Activated CD4-positive, alpha-beta T cell treated with anti-CD3 and anti-CD28 coated beads, Interleukin-2, Interleukin-4, amounts not matched to agents 100 ng/mL and 50 ng/mL, durations not matched to agents 16 hours and 8 hours (primary cell): ENCODE results near the gene FOXP2.
"Not testable (repeated sequence)": the region's sequence is repeated elsewhere in the genome, so short reads cannot be mapped to it uniquely, and the experiment has no call there.

Experiments
- DNase-seq: peaks from one replicate; pipeline ENCODE4 v3.0.0-alpha.2; 2020; ENCODE audit warnings: low spot score

The FOXP2 gene

DNA sequence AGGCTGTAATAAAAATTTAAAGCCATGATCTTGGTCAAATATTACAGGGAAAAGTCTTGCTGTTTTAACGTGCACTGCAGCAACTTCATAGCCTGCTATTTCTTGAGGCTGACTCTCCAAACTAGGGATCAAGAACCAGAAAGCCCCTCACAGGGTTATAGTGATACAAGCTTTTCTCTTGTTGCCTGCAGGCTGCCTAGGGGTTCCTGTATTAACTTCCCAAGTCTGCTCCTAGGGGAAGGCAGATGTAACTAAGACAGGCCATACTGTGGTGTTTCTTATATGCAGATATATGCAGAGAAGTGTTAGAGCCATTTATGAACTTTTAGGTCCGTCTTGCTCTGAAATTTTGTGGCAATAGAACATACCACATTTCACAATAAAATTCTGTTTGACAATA lies 175.7 kb downstream of the FOXP2 start:
- DNase-seq, result no peak

GRCh38 chr7:114598946-114599345 lies 184.3 kb downstream of the FOXP2 start:
- DNase-seq, result no peak

- no peak for DNase-seq
Observed at GRCh38 chr7:114606100-114606499, 191.5 kb downstream of the FOXP2 start.

GRCh38 chr7:114608822-114609221 lies 194.2 kb downstream of the FOXP2 start:
- DNase-seq, result not testable (repeated sequence)

DNA sequence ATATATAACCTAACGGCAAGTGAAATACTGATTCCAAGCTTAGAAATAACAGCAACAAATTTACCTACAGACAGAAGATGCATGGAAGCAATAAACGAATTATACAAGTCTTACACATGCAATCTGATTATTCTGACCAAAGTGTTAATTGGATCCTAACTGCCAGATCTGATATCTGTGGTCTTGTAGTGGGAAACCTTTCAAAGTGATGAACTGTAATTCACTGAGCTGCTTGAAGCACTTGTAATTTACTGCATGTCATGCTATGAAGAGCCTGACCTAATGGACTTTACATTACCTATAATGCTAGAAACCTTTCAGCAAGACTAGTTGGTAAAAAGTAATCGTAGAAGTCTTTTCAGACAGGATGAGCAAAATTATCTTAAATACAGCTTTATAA lies 205.6 kb downstream of the FOXP2 start:
- no peak for DNase-seq

- no peak for DNase-seq
Observed at GRCh38 chr7:114622221-114622620, 207.6 kb downstream of the FOXP2 start.

DNA sequence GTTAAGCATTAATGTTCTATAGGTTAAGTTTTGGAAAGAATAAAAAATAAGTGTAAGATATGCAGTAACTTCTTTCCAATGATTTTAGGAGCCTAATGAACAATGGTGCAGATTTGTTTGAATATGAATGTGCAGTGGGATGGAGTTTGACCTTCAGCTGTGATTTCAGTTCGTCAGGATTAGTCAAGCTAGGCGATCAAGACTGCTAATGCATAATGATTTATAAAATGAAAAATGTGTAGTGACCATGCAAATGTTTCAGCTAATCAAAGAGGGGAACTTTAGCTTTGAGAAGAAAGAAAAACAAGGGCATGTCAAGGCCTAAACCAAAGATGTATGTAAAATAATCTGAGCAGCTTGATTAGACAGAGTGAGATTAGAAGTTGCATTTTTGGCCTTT lies 208.5 kb downstream of the FOXP2 start:
- DNase-seq, result no peak

DNA sequence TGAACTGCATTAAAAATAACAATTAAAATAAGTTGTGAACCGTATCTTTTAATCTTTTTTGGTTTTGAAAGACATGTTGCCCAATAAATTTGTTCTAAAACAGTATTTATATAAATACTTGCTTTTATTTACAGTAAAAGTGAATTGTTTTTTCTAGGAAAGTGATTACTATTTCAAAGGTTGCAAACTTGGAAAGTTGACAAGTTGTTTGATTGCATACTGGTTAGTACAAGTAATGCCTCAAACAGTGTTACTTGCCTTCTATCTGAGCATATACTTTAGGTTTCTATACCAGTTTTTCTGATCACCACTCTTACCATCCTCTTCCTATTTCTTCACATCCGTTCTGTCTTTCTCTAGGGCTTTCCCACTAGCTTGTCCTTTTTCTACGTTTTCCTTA lies 212.6 kb downstream of the FOXP2 start:
- no peak for DNase-seq

- no peak for DNase-seq
Observed at GRCh38 chr7:114628362-114628761, 213.7 kb downstream of the FOXP2 start.

- no peak for DNase-seq
Observed at GRCh38 chr7:114629762-114630161, 215.1 kb downstream of the FOXP2 start.

DNA sequence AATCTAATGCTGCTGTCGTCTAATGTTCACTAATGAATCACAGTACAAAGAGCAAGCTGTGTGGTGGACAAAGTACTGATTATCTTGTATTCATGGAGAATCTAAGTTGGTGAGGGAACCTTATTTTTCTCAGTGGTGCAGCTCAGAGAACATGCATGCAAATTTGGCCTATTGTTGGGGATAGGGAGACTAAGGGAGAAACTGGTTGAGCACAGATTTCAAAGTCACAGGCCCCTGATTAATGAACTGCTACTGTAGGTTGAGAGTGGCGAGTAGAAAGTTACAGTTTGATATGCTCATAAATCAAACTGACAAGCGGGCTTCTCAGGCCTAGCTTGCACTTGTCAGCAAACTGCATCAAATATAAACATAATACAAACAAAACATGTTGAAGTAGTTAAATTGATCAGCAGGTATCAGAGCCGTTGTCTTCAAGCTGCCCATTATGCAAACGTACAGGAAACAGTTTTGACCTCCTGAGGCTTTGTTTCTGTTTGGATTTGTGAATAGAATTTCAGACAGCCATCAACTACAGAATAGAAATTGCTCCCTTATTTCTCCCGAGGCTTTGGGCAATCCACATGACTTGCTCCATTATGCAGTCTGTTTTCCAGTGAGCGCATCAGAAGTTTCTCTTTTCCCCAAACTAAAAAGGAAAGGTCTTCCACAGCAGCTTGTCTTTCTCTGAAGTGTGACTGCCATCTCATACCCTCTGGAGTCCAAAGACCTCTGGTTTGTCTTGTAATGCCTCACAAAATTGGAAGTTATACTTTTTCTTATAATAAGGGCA lies 215.8 kb downstream of the FOXP2 start:
- DNase-seq, result no peak

GRCh38 chr7:114631249-114631822 lies 216.7 kb downstream of the FOXP2 start:
- no peak for DNase-seq

DNA sequence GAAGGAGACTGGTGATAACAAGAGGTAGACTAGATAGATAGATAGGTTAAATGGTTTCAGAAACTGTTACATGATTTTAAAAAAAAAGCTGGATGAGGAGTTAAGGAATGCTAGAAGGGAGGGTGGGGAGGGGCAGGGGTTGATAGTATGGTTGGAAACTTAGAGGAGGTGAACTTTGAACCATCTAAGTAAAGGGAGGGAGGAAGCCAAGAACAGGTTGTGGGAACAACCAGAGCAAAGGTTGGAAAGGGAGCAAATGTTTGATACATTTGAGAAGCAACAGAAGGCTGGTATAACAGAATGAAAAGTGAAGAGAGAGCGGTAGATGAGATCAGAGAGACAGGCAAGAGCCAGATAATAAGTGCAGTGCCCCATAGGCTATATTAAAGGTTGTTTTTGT lies 224.8 kb downstream of the FOXP2 start:
- DNase-seq, result no peak

GRCh38 chr7:114644455-114644854 lies 229.8 kb downstream of the FOXP2 start:
- no peak for DNase-seq

DNA sequence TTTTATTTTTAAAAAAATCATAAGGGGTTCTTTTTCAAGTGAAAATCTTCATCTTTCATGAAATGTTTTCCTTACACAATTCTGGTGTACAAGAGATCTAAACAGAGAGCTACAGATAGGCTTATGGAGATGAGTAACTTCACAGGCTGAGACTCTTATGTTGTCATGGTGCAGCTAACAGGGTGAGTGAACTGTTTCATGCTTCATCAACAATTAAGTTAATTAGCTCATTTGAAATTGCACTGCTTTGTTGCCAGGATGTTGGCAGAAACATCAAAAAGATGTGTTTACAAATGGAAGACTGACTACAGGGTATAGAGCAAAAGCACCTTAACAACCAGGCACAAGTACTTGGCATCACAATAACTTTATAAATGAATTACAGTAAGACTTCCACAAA lies 230.8 kb downstream of the FOXP2 start:
- no peak for DNase-seq

DNA sequence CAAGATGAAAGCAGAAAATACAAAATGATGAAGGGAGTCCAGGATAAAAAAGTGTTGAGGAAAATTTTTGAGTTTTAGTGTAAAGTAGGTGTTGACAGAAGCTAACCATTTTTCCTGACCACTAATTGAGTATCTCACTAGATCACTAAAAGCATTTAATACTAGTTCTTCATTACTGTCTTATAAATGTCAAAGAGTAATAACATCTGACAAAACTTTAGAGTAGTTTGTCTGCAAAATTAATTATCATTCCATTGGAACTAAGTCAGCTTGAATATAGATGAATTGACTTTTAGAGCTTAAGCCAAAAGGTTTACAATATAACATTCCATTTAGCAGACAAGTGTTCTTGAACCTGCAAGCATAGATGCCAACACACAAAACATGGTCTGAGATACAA lies 232.9 kb downstream of the FOXP2 start:
- DNase-seq, result no peak

- DNase-seq, result no peak
Observed at GRCh38 chr7:114648117-114648516, 233.5 kb downstream of the FOXP2 start.

DNA sequence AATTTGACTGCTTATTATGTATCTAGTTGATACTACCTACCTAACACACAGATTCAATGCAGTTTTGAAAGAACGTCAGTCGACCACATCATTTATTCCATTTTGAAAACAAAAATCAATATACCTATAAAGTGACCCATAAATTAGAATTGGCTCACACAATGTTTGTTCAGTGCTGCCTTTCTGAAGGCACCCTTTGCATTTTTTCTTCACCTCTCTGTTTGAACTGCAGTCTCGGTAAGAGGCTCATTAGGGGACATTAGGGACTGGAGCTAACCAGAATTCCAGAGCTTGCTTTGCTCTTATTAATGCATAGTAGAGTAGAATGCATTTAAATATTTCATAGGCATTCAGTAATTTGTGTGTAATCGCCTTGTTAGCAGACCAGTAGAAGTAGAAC lies 234.1 kb downstream of the FOXP2 start:
- no peak for DNase-seq

DNA sequence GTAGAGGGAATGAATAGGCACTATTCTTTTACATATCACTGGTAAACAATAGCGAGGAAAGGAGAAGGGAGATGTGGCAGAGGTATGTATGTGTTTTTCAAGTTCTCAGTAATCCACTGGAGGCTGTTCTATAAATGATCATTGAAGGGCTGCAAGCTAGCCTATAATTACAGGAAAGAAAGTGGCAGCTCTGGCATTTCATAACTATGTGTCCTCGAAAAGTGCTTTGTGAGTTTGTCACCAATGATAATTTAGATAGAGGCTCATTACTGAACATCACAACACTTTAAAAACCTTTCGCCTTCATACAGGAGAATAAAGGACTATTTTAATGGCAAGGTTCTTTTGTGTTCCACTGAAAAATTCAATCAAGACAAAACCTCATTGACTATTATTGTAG lies 235.1 kb downstream of the FOXP2 start:
- DNase-seq, result no peak

GRCh38 chr7:114650491-114650890 lies 235.9 kb downstream of the FOXP2 start:
- no peak for DNase-seq

DNA sequence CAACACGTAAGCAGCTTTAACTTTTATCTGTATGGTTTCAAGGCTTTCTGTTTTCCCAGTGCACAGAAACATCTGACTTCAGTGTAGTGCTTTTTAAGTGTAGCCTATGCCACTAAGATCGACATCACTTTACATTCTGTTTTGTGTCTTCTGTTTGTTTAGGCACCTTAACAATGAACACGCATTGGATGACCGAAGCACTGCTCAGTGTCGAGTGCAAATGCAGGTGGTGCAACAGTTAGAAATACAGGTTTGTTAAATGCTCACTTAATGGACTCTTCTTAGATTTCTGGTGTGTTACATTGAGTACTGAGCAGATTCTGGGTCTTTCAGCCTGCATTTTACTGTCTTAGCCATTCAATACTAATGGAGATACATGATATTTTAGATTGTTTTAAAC lies 237.4 kb downstream of the FOXP2 start:
- no peak for DNase-seq

DNA sequence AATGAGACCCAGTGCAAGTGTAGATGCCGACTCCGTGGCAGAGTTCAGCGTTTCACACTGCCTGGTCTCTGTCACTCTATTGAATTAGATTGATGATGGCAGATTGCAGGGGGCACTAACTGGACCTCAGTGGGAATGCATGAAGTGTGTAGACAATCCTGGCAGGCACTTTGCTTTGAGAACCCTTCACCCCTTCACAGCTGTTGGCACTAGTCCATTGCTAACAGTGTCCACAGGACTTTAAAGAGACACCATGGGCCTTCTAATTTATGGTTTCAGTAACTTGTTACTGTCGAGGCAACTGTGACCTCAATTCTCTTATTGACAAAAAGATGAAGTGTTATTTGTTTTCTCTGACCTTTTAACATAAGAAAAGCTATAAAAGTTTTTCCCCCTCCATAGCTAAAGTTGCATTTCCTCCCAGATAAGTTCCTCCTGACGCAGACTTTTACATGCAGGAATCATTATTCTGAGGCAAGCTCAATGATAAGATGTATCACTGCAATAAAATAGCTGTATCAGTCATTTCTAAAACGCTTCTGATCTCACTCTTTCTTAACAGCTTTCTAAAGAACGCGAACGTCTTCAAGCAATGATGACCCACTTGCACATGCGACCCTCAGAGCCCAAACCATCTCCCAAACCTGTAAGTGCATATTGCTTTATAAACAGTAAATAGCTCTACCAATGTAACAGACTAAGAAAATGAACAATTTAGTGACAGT lies 238.9 kb downstream of the FOXP2 start:
- no peak for DNase-seq

- DNase-seq, result no peak
Observed at GRCh38 chr7:114656466-114656865, 241.9 kb downstream of the FOXP2 start.
